G401.6 (cell line): Measurements from ENCODE around the gene ANGPTL4.
"Not testable (repeated sequence)": the region's sequence is repeated elsewhere in the genome, so short reads cannot be mapped to it uniquely, and the experiment has no call there.

ENCODE experiments used
- FAIRE-seq: peaks from 2 replicates; lab custom pipeline; 2012; peaks lifted over from hg19 to GRCh38; lab: Jason Lieb, UNC

Gene ANGPTL4, protein sequence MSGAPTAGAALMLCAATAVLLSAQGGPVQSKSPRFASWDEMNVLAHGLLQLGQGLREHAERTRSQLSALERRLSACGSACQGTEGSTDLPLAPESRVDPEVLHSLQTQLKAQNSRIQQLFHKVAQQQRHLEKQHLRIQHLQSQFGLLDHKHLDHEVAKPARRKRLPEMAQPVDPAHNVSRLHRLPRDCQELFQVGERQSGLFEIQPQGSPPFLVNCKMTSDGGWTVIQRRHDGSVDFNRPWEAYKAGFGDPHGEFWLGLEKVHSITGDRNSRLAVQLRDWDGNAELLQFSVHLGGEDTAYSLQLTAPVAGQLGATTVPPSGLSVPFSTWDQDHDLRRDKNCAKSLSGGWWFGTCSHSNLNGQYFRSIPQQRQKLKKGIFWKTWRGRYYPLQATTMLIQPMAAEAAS

DNA sequence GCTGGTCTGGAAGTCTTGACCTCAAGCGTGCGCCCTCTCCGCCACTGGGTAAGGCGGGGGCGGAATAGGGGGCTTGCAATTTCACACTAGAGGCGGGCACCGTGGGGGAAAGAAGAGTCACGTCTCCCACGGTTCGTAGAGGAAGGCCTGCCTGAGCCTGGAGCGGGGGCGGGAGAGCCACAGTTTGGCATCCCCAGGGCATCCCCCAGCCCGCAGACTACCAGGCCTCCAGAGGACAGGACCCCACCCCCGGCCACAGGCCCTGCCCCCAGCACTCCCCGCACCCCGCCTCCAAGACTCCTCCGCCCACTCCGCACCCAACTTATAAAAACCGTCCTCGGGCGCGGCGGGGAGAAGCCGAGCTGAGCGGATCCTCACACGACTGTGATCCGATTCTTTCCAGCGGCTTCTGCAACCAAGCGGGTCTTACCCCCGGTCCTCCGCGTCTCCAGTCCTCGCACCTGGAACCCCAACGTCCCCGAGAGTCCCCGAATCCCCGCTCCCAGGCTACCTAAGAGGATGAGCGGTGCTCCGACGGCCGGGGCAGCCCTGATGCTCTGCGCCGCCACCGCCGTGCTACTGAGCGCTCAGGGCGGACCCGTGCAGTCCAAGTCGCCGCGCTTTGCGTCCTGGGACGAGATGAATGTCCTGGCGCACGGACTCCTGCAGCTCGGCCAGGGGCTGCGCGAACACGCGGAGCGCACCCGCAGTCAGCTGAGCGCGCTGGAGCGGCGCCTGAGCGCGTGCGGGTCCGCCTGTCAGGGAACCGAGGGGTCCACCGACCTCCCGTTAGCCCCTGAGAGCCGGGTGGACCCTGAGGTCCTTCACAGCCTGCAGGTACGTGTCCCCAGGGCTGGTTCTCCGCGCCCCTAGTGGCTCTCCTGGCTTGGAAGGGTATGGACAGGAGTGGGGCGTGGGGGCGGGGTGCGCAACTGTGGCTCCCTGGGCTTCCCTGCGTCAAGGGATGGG, at the start of gene ANGPTL4:
TSS of gene ANGPTL4 (plus strand) at position 353 of the 969 bp plus-strand sequence. CDS start at position 520, 167 bp downstream.
- no peak for FAIRE-seq

DNA sequence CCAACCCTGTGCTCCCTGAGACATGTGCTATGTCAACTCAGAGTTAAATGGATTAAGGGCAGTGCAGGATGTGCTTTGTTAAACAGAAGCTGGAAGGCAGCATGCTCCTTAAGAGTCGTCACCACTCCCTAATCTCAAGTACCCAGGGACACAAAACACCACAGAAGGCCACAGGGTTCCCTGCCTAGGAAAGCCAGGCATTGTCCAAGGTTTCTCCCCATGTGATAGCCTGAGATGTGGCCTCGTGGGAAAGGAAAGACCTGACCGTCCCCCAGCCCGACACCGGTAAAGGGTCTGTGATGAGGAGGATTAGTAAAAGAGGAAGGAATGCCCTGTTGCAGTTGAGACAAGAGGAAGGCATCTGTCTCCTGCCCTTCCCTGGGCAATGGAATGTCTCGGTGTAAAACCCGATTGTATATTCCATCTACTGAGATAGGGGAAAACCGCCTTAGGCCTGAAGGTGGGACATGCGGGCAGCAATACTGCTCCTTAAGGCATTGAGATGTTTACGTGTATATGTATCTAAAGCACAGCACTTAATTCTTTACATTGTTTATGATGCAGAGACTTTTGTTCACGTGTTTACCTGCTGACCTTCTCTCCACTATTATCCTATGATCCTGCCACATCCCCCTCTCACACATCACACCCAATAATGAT, 48.8 kb upstream of the ANGPTL4 start:
- not testable (repeated sequence) for FAIRE-seq

DNA sequence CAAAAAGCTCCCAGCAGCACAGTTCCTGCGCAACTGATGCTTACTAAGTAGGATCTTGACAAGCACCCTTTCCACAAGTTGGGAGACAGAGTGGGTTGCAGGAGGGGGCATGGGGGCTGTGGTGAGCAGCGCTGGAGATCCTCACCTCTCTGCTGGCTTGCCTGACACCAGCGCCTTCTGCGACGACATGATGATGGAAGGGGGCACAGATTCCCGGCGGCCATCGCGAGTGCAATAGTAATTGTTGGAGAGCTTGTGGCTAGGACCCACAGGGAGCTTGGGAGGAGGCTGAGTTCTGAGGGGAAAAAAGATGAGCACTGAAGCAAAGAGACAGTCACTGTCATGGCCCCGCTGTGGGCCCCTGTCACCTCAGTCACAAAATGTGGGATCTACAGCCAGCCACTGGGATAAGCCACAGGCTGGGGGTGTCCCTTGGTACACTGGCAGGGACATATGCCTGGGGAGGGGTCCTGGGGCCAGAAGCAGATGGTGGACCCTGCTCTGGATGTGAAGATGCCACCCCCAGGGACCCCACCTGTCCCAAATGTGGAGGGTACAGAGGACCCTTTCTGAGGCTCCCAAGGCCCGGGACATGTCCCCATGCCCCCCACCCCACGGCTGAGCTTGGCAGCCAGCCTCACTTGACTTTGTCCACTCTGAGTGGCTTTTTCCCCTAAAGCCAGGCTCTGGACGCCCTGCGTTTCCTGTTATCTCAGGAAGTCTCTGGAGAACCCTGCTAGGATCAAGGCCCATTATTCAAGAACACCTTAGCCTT, 47.4 kb upstream of the ANGPTL4 start:
- no peak for FAIRE-seq

DNA sequence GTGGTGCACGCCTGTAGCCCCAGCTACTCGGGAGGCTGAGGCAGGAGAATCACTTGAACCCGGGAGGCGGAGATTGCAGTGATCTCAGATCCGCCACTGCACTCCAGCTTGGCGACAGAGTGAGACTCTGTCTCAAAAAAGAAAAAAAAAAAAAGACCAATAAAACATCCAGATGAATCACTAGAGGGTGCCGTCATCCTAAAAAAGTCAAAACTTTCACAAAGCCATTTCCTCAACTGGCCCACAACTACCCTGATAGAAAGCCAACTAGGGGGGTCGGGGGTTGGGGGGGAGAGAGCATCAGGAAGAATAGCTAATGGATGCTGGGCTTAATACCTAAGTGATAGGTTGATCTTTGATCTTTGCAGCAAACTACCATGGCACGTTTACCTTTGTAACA, 45.1 kb upstream of the ANGPTL4 start:
- FAIRE-seq, result not testable (repeated sequence)

DNA sequence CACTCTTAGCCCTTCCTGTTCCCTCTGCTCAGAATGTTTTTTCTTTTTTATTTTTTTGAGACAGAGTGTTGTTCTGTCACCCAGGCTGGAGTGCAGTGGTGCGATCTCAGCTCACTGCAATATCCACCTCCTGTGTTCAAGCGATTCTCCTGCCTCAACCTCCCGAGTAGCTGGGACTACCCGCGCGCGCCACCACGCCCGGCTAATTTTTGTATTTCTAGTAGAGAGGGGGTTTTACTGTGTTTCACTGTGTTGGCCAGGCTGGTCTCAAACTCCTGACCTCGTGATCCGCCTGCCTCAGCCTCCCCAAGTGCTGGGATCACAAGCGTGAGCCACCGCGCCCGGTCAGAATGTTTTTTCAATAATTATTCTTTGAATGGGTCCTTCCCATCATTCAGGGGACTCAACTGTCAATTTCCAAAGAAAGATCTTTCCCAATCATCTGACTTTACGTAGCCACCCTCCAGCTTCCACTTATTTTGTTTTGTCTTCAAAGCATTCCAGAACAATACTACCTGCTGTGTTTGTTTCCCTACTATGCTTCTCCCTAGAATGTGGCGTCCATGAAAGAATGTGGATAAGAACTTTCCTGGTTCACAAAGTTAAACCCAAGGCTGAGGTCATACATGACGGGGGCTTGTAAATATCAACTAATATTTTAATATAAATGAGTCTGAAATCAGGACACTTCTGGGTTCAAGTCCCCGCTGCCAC, 44.0 kb upstream of the ANGPTL4 start:
- FAIRE-seq, result no peak

DNA sequence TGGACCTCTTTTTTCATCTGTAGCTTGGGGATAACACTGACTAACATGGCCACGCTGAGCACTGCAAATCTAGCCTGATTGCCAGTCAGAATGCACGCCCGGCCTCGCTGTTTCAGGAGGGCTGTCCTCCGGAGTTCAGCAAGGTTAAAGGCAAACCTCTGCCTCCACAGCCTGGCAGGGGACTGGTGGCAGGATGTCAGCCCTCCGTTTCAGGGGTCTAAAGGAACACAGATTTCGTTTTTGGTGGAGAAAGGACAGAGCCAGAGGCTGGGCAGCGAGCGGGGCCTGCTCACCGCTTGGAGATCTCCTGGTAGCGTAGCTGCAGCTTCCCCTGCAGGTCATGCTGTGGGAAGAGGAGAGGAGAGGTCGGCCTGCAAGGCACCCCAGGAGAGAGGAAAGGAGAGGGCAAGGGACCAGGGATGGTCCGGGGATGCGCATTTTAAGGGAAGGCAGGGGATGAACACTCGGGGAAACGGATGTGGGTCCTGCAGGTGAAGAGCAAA, 43.3 kb upstream of the ANGPTL4 start:
- FAIRE-seq, result no peak

DNA sequence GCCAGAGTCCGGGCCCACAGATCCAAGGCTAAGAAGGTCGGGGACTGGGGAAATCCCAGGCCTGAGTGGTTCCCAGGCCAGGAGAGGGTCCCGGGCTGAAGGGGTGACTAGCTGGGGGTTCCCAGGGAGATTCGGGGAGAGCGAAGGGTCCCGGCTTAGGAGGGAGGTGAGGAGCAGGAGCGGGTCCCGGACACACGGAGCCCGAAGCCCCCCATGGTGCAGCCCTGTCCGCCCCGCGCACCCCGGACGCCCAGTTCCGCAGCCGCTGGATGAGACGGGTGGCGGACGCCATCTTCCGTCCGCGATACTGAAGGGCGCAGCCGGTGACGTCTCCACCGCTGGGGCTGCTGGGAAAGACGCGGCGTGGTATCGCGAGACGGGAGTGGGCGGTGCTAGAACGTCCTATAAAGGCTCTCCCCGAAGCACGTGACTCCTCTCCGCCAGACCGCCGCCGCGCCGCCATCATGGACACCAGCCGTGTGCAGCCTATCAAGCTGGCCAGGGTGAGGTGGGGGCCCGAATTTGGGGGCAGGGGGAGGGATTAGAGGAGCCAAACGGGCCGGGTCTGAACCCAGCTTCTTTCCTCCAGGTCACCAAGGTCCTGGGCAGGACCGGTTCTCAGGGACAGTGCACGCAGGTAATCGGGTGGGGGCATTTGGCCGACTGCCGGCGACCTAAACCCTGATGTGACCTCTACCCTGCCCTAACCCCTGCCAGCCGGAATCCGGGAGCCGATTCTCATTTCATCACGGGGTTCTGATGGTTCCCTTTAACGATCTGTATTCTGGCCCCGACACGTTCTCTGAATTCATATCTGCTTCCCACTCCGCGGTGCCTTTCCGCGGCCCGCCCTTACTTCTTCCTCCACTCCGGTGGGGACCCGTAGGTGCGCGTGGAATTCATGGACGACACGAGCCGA, 42.6 kb upstream of the ANGPTL4 start, which contains the start of the genes NDUFA7 and RPS28:
TSS of gene NDUFA7 (minus strand) at position 309 of the 919 bp plus-strand sequence. CDS start at position 292, 17 bp downstream.
TSS of gene RPS28 (plus strand) at position 430 of the 919 bp plus-strand sequence. CDS start at position 465, 35 bp downstream.
- FAIRE-seq, result peak; percentile 34

DNA sequence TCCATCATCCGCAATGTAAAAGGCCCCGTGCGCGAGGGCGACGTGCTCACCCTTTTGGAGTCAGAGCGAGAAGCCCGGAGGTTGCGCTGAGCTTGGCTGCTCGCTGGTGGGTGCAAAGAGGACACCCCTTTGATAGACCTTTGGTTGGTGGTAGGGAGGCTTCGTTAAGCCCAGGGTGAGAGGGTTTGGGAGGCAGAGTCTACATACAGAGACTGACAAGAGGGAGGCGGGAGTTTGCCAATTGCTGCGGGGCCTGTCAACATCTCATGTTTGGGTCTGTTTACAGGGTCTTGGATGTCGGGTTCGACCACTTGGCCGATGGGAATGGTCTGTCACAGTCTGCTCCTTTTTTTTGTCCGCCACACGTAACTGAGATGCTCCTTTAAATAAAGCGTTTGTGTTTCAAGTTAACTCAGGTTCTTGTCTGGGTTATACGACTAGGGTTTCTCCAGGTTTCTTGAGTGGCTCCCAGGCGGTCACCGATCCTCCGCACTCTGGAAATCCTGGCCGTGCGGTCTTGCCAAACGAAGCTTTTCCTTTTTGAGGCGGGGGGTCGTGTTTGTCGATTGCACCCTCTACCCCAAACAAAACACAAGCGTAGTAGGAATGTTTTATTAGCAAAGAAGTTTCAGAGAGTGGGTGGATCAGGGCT, 41.8 kb upstream of the ANGPTL4 start:
- no peak for FAIRE-seq

DNA sequence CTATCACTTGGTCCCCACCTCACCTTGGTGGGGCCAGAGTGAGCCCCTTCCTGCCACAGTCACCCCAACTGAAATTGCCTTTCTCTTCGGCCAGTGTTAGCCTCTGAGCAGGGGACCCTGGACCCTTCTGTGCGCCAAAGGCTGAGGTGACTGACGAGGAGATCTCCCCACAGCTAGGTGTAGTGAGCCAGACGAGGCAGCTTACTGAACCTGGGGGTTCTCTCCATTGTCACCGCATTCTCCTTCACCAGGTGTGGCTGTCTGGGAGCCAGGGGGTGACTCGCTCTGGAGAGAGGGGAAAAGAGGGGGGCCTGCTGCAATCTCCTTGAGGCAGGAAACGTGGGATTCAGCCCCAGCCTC, 41.3 kb upstream of the ANGPTL4 start:
- FAIRE-seq, result no peak

DNA sequence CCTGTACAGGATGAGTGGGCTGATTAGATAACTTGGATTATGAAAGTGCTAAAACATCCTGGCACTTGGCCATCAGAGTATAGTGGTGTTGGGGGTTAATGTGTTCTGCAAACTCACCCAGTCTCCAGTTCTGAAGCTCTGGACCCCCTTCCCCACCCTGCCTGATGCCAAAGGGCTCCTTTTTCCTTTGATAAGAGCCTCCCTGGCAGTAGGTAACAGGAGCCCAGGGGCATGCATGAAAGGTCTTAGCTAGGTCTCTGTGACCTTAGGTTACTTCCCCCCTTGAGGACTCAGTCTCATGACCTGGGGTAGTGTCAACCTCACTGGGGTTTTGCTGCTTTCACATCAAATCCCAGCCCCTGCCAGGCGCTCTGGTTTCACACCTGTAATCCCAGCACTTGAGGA, 40.2 kb upstream of the ANGPTL4 start:
- no peak for FAIRE-seq

DNA sequence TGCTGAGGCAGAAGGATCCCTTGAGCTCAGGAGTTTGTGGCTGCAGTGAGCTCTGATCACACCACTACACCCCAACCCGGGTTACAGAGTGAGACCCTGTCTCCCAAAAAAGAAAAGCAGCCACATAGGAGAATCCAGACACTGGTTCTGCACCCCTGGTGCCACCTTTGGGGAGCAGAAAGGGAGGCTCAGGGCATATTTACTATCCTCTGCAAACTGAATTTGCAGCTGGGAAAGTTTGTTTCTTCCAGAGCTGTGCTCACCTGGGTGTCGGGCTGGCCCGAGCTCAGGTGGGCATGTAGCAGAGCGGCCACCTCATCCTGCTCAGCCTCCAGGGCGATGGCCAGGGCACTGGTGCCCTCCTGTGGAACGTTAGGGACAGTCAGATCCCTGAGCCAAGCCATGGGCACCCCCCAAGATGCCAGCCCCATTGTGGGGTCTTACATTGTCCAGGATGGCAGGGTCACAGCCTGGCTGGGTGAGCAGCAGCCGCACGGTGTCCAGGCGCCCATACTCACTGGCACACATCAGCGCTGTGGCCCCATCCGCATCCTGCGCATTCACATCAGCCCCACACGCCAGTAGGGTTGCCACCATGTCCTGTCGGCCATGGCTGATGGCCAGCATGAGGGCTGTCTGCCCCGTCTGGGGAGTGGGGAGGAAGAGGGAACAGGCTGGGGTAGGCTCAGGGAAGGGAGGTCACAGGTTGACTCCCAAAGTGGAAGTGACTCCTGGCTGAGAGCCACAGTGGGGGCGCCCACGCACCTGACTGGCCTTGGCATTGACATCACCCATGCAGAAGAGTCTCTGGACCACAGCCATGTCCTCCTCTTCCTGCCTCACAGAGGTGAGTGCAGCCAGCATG, 39.5 kb upstream of the ANGPTL4 start:
- no peak for FAIRE-seq

DNA sequence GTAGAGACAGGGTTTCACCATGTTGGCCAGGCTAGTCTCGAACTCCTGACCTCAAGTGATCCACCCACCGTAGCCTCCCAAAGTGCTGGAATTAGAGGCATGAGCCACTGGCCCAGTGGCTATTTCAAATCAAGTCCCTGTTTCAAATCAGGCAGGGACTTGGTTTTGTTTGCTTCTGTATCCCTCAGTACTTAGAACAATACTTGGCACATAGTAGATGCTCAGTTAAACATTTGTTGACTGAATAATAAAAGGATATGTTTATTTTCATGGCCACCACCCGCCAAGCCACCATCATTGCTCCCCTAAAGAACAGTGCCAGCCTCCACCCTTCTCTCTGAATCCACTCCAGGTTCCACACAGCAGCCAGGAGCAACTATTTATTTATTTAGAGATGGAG, 38.5 kb upstream of the ANGPTL4 start:
- FAIRE-seq, result no peak

DNA sequence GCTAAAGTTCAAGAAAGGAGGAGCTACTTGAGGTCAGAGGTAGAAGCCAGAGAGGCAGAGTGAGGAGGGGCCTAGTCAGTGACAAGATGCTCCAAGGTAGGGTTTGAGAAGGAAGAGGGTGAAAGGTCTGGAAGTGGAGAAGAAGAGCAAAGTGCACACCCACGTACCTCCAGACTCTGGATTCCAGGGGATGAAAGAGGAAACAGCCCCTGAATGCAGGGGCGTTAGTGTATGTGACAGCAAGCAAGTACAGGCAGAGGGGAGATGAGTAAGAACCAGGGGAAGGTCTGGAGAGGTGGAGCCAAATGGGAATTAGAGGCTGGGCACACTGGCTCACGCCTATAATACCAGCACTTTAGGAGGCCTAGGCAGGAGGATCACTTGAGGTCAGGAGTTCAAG, 34.0 kb upstream of the ANGPTL4 start:
- no peak for FAIRE-seq

DNA sequence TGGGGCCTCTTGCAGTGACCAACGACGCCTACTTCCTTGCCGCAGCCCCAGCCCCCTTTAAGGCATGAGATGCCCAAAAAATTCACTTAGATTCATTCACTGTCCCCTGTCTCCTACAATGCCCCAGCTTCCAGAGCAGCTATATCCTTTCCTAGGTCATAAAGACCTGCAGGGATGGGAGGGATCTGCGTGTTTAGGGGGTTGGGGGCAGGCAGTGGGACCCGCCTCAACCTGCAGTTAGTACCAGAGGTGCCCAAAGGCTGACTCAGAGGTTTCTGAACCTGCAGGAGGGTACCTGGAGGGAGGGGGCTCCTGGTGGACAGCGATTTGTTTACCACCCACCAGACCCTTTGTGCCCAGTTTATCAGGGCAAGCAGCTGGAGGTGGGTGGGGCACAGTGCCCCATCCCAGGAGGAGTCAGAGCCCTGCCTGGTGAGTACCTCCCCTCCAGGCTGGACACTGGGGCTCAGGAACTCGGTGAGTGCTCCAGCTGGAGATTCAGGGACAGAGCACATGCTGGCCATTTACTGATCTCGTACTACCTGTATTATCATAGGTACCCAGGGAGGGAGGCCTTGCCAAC, 32.6 kb upstream of the ANGPTL4 start:
- FAIRE-seq, result no peak

DNA sequence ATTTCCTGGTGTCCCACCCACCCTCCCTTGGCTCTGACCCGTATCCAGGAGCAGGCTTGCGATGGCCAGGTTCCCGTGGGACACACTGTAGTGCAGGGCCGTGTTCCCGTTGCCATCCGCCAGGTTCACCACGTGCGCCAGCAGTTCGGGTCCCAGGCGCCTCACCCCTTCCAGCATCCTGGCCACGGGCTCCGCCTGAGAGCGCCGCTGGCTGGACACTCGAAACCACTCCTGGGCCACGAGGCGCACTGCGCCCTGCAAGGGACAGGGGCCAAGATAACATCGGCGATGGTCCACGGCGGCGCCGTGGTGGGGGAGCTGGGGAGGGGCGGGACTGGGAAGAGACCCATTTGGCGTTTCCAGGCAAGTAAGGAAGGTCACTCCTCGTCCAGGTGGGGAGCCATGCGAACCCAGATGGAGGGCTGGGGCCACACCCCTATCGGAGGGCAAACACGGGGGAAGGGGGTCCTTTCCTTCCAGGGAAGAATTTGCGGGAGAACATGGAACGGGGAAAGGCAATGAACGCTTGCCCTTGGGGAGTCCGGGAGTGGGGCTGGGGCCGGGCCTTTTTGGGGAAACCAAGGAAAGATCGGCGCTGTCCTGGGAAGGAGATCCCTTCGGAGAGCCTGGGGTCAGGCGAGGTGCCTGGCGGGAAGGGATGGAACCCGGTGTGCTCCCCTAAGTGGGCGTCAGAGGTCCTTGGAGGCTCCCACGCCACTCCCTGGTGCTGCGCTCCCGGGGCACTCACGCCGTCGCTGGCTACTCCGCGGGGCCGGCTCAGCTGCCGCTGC, 30.8 kb upstream of the ANGPTL4 start:
- no peak for FAIRE-seq

DNA sequence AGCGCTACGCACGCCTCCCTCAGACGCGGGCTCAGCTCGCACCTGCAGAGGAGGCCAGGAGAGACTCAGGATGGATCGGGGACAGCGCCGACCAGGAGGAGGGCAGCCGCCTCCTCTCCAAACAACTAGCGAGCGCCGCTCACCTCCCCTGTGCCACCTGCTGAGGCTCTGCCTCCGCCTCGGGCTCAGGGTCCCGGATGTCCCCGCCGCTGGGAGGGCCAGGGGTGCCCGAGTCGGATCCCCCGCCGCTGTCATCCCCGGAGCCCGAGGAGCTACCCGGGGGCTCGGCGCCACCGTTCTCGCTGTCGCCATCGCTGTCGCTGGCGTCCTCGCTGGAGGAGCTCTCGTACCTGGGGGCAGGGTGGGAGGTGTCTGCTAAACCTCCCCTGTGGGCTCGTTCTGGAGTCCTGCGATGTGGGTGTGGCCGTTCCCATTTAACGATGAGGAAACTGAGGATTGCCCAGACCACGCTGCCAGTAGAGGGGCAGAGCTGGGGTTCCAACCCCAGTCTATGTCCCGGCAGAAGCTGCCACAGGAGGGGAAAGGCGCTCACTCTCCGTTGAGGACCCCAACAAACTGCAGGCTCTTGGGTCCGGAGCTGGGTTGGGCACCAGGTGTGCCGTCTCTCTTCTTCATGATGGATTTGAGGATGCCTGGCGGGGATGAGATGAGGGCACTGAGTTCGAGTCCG, 30.0 kb upstream of the ANGPTL4 start:
- FAIRE-seq, result no peak
